SHP77 (cell line): ENCODE data around the gene TEX30.
"Not testable (repeated sequence)": the region's sequence is repeated elsewhere in the genome, so short reads cannot be mapped to it uniquely, and the experiment has no call there.

Experiments used
- DNase-seq, 2 experiments: peaks; one replicate each; lab custom pipeline; 2025; lab: John Stamatoyannopoulos, UW

Gene TEX30

GRCh38 chr13:102773441-102774213 is at the start of gene TEX30:
TEX30 (minus strand) TSS chr13:102773786; CDS start chr13:102770026, 3,760 bp downstream.
- peak; percentile 89 to 93 for DNase-seq

GRCh38 chr13:102817907-102818306 is 44.3 kb upstream of the TEX30 start:
- DNase-seq, result no peak

DNA sequence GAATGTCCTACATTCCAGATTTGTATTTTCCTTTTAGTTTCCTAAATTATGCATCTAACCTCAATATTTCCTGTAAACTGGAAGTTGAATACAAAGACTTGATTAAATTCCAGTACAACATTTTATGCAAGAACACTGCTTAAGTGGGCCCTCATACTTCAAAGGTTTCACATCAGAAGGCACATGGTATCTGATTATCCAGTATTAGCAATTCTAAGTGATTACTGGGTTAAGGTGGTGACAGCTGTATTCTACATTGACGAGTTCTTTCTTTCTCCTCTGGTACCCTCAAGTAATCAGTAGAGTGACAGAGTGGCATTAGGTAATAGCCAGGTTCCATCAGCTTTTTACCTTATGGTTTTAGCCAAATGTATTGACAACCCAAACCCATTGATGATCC is 43.7 kb upstream of the TEX30 start:
- DNase-seq, result no peak

- no peak for DNase-seq
These were observed 43.1 kb upstream of the TEX30 start for GRCh38 chr13:102816708-102817107.

DNA sequence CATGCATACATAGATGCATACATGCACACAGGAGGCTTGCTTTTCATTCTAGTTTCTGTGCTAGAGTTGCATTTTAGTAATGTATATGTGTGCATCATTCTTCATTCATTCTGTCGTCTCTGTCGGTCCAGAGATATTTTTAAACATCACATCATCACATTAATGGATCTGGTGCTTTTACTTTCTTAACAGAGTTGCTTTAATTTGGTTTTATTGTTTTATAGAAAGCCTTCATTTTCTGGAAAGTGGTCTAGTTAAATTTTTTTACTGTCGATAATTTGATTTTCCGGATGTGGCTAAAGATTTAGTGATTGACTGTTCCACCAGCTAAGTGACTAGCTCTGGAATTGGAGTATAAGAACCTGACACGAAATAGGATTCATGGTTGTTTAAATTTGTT is 42.2 kb upstream of the TEX30 start:
- DNase-seq, result no peak

DNA sequence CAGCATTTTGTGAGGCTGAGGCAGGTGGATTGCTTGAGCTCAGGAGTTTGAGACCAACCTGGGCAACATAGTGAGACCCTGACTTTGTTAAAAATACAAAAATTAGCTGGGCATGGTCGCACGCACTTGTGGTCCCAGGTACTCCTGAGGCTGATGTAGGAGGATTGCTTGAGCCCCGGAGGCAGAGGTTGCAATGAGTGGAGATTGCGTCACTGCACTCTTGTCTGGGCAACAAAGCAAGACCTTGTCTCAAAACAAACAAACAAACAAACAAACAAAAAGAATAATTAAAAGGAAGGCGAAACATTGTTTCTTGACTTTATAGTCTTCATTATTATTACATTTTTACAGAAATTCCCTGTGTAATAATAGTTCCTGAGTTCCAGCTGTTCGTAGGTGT is 41.2 kb upstream of the TEX30 start:
- DNase-seq, result no peak

DNA sequence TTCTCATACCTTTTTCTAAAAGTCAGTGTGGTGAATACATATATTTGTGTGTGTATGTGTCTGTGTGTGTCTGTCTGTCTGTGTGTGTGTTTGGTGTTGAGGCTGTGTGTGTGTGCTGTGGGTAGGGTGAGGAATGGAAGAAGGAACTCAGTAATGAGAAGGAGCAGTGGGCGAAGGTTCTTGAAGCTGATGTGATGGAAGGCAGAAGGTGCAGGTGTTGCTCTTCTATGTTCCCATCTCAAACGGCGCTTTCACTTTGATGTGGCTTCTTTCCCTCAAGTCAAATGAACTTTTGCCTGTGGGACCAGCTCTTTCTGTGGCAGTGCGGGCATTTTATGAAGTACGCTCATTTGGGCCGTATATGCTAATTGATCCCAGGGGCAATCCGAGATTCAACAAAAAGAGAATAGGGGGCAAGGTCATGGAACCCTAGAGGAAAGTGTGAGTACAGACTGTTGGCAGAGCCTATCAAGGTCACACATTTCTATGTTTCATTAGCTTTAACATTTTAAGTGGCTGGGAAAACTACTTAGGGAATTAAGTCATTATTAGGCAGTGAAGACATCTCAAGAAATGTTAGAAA is 40.5 kb upstream of the TEX30 start:
- DNase-seq, result no peak

GRCh38 chr13:102812611-102813287 is 39.2 kb upstream of the TEX30 start:
- no peak for DNase-seq

GRCh38 chr13:102807699-102808098 is 34.1 kb upstream of the TEX30 start:
- DNase-seq, result no peak

- no peak for DNase-seq
These were observed 32.1 kb upstream of the TEX30 start for GRCh38 chr13:102805680-102806079.

GRCh38 chr13:102800145-102801041 is 26.8 kb upstream of the TEX30 start:
- DNase-seq, result peak; percentile 87 to 91

GRCh38 chr13:102799426-102800144 is 26.0 kb upstream of the TEX30 start:
- peak in 1 of 2 experiments; percentile 28 for DNase-seq

- DNase-seq, result peak; percentile 97 to 99
These were observed 25.2 kb upstream of the TEX30 start, which contains the start of the genes BIVM and POGLUT2 for GRCh38 chr13:102798581-102799425. BIVM (plus strand) TSS chr13:102799119; CDS start chr13:102807268, 8,149 bp downstream. POGLUT2 (minus strand) TSS chr13:102798976; CDS start chr13:102798670, 306 bp downstream.

GRCh38 chr13:102793611-102794355 is 20.2 kb upstream of the TEX30 start:
- no peak for DNase-seq

- DNase-seq, result no peak
These were observed 18.8 kb upstream of the TEX30 start for GRCh38 chr13:102792396-102792795.

DNA sequence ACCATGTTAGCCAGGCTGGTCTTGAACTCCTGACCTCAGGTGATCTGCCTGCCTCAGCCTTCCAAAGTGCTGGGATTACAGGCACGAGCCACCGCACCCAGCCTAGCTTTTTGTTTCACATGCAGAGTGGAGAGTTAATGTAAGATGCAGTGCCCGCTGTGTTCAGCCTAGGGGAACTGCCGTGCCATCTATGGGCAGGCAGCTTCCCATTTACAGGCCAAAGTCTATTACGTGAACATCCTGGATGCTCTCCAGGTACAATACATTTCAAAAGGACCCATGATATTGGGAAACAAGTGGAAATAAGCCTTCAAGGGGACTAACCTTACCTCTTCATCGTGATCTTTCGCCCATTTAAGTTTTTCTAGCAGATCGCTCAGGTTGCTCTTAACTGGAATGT is 15.1 kb upstream of the TEX30 start:
- DNase-seq, result no peak

DNA sequence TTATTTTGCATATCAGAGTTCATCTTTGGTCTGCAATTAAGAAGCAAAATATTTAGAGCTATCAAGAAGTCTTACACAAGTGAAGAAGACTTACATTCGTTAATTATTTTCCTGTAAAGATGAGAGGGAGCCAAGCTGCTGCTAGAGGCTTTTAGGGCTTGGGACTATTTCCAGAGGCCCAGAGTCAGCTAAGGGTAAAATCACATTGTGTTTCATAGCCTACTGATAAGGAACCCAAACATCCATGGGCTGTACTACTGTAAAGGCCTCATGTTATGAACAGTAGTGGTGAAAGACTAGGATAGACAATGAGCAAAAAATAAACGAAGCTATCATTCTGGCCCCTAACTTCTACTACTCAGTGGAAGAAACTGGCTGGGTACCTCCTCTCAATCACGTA is 10.9 kb upstream of the TEX30 start:
- no peak for DNase-seq

DNA sequence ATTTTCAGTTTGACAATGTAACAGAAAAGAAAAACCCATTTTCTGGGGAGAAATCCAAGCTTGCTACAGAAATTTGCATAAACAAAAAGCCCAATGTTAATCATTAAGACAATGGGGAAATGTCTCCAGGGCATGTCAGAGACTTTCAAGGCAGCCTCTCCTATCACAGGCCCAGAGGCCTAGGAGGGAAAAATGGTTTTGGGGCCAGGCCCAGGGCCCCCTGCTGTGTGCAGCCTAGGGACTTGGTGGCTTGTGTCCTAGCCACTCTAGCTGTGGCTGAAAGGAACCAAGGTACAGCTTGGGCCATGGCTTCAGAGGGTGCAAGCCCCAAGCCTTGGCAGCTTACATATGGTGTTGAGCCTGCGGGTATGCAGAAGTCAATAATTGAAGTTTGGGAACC is 8.0 kb upstream of the TEX30 start:
- DNase-seq, result no peak

GRCh38 chr13:102780656-102781055 is 7.1 kb upstream of the TEX30 start:
- not testable (repeated sequence) for DNase-seq
